Measurements from ENCODE around the gene TOPORS. TPM values are rescaled to one million over a fixed set of nuclear protein-coding genes. Genes with fewer than 3 reads are reported as not detected.

Gene TOPORS
- polyA plus RNA-seq, 1 donor, result 20.3 TPM

DNA sequence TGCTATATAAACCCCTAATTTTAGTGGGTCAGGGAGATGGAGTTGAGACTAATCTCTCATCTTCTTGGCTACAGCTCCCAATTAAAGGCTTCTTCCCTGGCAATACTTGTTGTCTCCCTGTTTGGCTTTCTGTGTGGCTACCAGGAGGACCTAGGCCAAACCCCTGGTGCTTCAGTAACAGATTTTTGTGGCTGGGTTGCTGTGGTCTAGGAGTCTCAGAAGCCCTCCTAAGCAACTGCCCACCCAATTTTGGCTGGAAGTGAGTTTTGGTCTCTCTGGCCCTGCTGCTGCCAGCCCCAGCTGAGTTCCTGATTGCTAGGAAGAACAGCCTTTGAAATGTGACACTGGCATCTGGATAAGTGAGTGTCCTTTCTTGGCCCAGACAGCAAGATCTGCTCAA, 36.1 kb downstream of the TOPORS start:
- Histone ChIP-seq H3K4me3 (ENCODE audit: low read length) (no peak overlapping the region), H3K4me1 (ENCODE audit: control insufficient read depth, insufficient read depth, low read length) (no peaks in the 10 kb centered on the region), H3K9me3 (ENCODE audit: control insufficient read depth, low read depth, low read length) (peaks cover 8% of the 10 kb centered on the region), H3K27me3 (ENCODE audit: control insufficient read depth, insufficient read depth, low read length) (no peaks in the 10 kb centered on the region), H3K27ac (ENCODE audit: low read length) (no peak overlapping the region), H3K36me3 (ENCODE audit: control insufficient read depth, insufficient read depth, low read length) (no peaks in the 10 kb centered on the region)
- DNase-seq, result no peak

DNA sequence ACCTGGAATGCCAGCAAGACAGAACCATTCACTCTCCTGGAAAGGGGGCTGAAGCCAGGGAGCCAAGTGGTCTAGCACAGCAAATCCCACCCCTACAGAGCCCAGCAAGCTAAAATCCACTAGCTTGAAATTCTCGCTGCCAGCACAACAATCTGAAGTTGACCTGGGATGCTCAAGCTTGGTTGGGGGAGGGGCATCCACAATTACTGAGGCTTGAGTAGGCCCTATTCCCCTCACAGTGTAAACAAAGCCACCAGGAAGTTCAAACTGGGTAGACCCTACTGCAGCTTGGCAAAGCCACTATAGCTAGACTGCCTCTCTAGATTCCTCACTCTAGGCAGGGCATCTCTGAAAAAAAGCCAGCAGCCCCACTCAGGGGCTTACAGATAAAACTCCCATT, 43.7 kb downstream of the TOPORS start:
- H3K9me3 ChIP-seq (ENCODE audit: control insufficient read depth, low read depth, low read length), result no peaks in the 10 kb centered on the region
- H3K36me3 ChIP-seq (ENCODE audit: control insufficient read depth, insufficient read depth, low read length), result no peaks in the 10 kb centered on the region
- no peak for DNase-seq
- no peaks in the 10 kb centered on the region for H3K27me3 ChIP-seq (ENCODE audit: control insufficient read depth, insufficient read depth, low read length)
- no CpG with 5 or more reads among the region's 1 CpG for WGBS (ENCODE audit: insufficient coverage, low lambda C conversion rate)
- H3K4me1 ChIP-seq (ENCODE audit: control insufficient read depth, insufficient read depth, low read length), result no peaks in the 10 kb centered on the region
- no peak overlapping the region for H3K4me3 ChIP-seq (ENCODE audit: low read length)
- no peak overlapping the region for H3K27ac ChIP-seq (ENCODE audit: low read length)

DNA sequence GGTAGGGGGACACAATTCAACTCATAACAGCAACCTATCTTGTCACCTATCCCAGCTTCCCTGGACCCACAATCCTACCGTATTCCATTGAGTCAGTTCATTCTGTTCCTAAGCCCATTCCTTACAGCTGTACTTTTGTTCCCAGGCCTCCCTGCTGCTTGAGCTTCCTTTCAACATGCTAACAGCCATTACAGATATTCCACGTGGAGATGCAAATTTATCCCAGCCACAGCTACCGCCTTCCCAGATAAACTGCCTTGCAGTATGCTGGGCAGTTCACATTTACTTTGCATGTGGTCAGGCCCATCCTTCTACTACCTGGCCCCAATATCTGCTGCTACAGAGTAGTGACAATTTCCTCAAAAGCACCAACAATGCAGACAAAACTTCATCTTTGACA, 49.4 kb downstream of the TOPORS start:
- no peak overlapping the region for H3K4me3 ChIP-seq (ENCODE audit: low read length)
- DNase-seq, result no peak
- peaks cover 11% of the 10 kb centered on the region for H3K36me3 ChIP-seq (ENCODE audit: control insufficient read depth, insufficient read depth, low read length)
- no peaks in the 10 kb centered on the region for H3K27me3 ChIP-seq (ENCODE audit: control insufficient read depth, insufficient read depth, low read length)
- H3K27ac ChIP-seq (ENCODE audit: low read length), result no peak overlapping the region
- WGBS (ENCODE audit: insufficient coverage, low lambda C conversion rate), result 100% methylated on average over 1 of the region's 3 CpGs
- H3K4me1 ChIP-seq (ENCODE audit: control insufficient read depth, insufficient read depth, low read length), result no peaks in the 10 kb centered on the region
- no peaks in the 10 kb centered on the region for H3K9me3 ChIP-seq (ENCODE audit: control insufficient read depth, low read depth, low read length)

DNA sequence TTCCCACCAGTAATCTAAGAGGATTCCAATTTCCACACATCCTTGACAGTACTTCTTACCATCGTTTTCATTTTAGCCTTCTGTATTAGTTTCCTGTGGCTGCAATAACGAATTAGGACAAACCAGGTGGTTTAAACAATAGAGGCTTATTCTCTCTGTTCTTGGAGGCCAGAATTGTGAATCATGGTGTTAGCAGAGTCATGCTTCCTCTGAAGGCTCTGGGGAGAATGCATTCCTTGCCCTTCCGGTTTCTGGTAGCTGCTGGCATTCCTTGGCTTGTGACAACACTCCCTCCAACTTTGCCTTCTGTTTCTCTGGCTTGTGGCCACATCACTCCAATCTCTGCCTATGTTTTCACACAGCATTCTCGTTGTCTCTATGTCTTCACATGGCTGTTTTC, 49.9 kb downstream of the TOPORS start:
- 79% methylated on average over 2 of the region's 4 CpGs for WGBS (ENCODE audit: insufficient coverage, low lambda C conversion rate)
- no peak overlapping the region for H3K4me3 ChIP-seq (ENCODE audit: low read length)
- H3K27me3 ChIP-seq (ENCODE audit: control insufficient read depth, insufficient read depth, low read length), result no peaks in the 10 kb centered on the region
- no peaks in the 10 kb centered on the region for H3K9me3 ChIP-seq (ENCODE audit: control insufficient read depth, low read depth, low read length)
- H3K27ac ChIP-seq (ENCODE audit: low read length), result no peak overlapping the region
- peaks cover 13% of the 10 kb centered on the region for H3K36me3 ChIP-seq (ENCODE audit: control insufficient read depth, insufficient read depth, low read length)
- no peak for DNase-seq
- no peaks in the 10 kb centered on the region for H3K4me1 ChIP-seq (ENCODE audit: control insufficient read depth, insufficient read depth, low read length)

DNA sequence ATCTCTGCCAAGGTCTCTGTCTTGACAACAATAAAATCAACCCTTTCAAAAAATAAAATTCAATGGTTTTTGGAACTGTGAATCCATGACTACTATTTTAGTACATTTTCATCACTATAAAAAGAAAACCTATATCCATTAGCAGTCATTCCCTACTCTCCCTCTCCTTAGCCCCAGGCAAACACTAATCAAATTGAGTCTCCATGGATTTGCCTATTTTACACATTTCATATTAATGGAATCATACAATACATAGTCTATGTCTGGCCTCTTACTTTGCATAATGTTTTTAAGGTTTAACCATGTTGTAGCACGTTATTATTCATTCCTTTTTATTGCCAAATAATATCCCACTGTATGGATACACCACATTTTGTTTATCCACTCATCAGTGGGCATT, 50.5 kb downstream of the TOPORS start:
- Histone ChIP-seq H3K27ac (ENCODE audit: low read length) (no peak overlapping the region), H3K4me1 (ENCODE audit: control insufficient read depth, insufficient read depth, low read length) (no peaks in the 10 kb centered on the region), H3K4me3 (ENCODE audit: low read length) (no peak overlapping the region), H3K27me3 (ENCODE audit: control insufficient read depth, insufficient read depth, low read length) (no peaks in the 10 kb centered on the region), H3K9me3 (ENCODE audit: control insufficient read depth, low read depth, low read length) (no peaks in the 10 kb centered on the region), H3K36me3 (ENCODE audit: control insufficient read depth, insufficient read depth, low read length) (peaks cover 13% of the 10 kb centered on the region)
- WGBS (ENCODE audit: insufficient coverage, low lambda C conversion rate), result 100% methylated on average over 1 of the region's 1 CpG
- no peak for DNase-seq

DNA sequence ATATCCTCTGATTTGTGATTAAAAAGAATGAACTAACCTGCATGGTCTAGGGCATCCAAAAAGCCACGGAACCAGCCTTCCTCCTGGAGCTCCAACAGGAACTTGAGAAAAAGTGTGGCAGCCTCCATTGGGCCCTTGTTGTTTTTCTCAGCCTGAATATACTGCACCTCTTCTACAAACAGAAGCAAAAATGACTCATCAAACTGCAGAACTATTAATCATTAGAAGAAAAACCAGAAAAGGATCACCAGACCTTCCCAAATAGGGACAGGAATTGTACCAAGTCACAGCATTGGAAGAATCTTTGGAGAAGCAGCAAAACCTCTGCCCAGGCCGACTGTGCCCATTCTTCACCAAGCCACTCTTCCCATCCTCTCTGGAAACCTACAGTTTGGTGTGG, 51.6 kb downstream of the TOPORS start:
- H3K36me3 ChIP-seq (ENCODE audit: control insufficient read depth, insufficient read depth, low read length), result peaks cover 15% of the 10 kb centered on the region
- DNase-seq, result no peak
- H3K27ac ChIP-seq (ENCODE audit: low read length), result no peak overlapping the region
- no peaks in the 10 kb centered on the region for H3K27me3 ChIP-seq (ENCODE audit: control insufficient read depth, insufficient read depth, low read length)
- no peak overlapping the region for H3K4me3 ChIP-seq (ENCODE audit: low read length)
- no peaks in the 10 kb centered on the region for H3K9me3 ChIP-seq (ENCODE audit: control insufficient read depth, low read depth, low read length)
- no peaks in the 10 kb centered on the region for H3K4me1 ChIP-seq (ENCODE audit: control insufficient read depth, insufficient read depth, low read length)
- 100% methylated on average over 1 of the region's 2 CpGs for WGBS (ENCODE audit: insufficient coverage, low lambda C conversion rate)

DNA sequence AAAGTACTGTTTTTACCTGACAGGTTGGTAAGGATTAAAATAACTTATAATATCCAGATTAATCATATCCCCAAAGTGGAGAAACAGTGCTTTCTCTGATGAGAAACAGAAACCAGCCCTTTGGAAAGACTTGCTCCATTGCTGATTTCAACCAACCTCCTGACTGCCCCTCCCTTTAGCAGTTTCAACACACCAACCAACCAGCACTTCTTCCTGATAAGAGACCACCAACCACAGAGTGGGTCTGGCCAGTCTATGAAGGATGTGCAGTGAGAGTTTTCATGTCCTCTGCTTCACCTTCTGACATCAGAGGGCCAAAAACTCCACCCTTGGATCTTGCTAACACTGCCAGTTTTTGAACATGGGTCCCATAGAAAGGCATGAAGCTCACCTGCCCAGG, 54.5 kb downstream of the TOPORS start:
- no peak for DNase-seq
- H3K36me3 ChIP-seq (ENCODE audit: control insufficient read depth, insufficient read depth, low read length), result peaks cover 15% of the 10 kb centered on the region
- no peak overlapping the region for H3K4me3 ChIP-seq (ENCODE audit: low read length)
- no peak overlapping the region for H3K27ac ChIP-seq (ENCODE audit: low read length)
- H3K27me3 ChIP-seq (ENCODE audit: control insufficient read depth, insufficient read depth, low read length), result no peaks in the 10 kb centered on the region
- no peaks in the 10 kb centered on the region for H3K4me1 ChIP-seq (ENCODE audit: control insufficient read depth, insufficient read depth, low read length)
- H3K9me3 ChIP-seq (ENCODE audit: control insufficient read depth, low read depth, low read length), result no peaks in the 10 kb centered on the region

DNA sequence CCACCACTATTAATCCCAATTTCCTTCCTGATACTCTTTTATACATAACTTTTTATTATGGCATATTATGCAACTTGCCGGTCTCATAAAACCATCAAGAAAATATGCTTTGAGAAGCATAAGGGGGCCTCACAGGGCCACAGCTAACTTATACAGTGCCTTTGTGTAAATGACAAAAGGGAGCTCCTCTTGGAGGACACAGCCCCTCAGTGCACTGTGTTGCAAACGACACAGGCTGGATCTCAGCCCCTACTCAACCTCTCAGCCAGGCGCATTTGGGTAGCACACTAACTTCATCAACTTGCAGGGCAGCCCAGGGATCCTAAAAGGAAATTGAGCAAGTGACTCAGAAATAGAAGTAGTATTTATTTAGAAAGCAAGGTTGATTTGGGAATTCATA, 61.8 kb downstream of the TOPORS start:
- peaks cover 27% of the 10 kb centered on the region for H3K36me3 ChIP-seq (ENCODE audit: control insufficient read depth, insufficient read depth, low read length)
- H3K27ac ChIP-seq (ENCODE audit: low read length), result no peak overlapping the region
- no peaks in the 10 kb centered on the region for H3K27me3 ChIP-seq (ENCODE audit: control insufficient read depth, insufficient read depth, low read length)
- DNase-seq, result no peak
- 100% methylated on average over 1 of the region's 3 CpGs for WGBS (ENCODE audit: insufficient coverage, low lambda C conversion rate)
- H3K4me3 ChIP-seq (ENCODE audit: low read length), result no peak overlapping the region
- H3K4me1 ChIP-seq (ENCODE audit: control insufficient read depth, insufficient read depth, low read length), result no peaks in the 10 kb centered on the region
- no peaks in the 10 kb centered on the region for H3K9me3 ChIP-seq (ENCODE audit: control insufficient read depth, low read depth, low read length)

Other genes with a start within 250 kb of the TOPORS start
- 94.0 TPM for gene ACO1, start 167.9 kb downstream of the TOPORS start, polyA plus RNA-seq
- 13.1 TPM for gene RIGI, start 26.4 kb downstream of the TOPORS start, polyA plus RNA-seq
- 14.6 TPM for gene SMIM27, start 259 bp downstream of the TOPORS start, polyA plus RNA-seq
- gene NDUFB6, start 20.6 kb upstream of the TOPORS start, polyA plus RNA-seq, result 63.3 TPM
- 0.03 TPM for gene TAF1L, start 83.1 kb upstream of the TOPORS start, polyA plus RNA-seq
- 0.06 TPM for gene TMEM215, start 231.0 kb upstream of the TOPORS start, polyA plus RNA-seq